Fibroblast of the aortic adventitia (primary cell): ENCODE results near the gene PTTG1IP2. TPM values are rescaled to one million over a fixed set of nuclear protein-coding genes. Genes with fewer than 3 reads are reported as not detected.
A peak's percentile ranks its signal among the peaks of the same experiment; 100 is the strongest.

Experiments used
- DNase-seq: peaks from one replicate; pipeline ENCODE4 v3.0.0-alpha.2; 2010; ENCODE audit warnings: low read depth
- H3K4me3 ChIP-seq: 2 replicates; pipeline ENCODE4 v1.5.1; 2011; ENCODE audit warnings: low read depth, mild to moderate bottlenecking, control low read depth, low read length, moderate library complexity
- CTCF ChIP-seq: IDR thresholded peaks from 2 replicates; pipeline ENCODE4 v1.5.1; 2011; ENCODE audit warnings: mild to moderate bottlenecking, low read length, control low read depth, inconsistent platforms; ENCODE audit not compliant: insufficient read depth
- total RNA-seq: library from RNA; depleted of rRNA; stranded (reverse); fragments of >200 nt; gene quantifications from 2 replicates; pipeline ENCODE4 v1.2.3, GENCODE V29; 2012; ENCODE audit warnings: low replicate concordance

Gene PTTG1IP2
- total RNA-seq, 1 donor, result not detected

- no peak for TF ChIP-seq CTCF
- DNase-seq, result no peak
- H3K4me3 ChIP-seq, result no peak overlapping the region
Measured at GRCh38 chr7:90516257-90516656, 46.8 kb downstream of the PTTG1IP2 start.

GRCh38 chr7:90518630-90519029 lies 49.2 kb downstream of the PTTG1IP2 start:
- no peak for DNase-seq
- no peak overlapping the region for H3K4me3 ChIP-seq
- no peak for TF ChIP-seq CTCF

GRCh38 chr7:90520484-90520883 lies 51.0 kb downstream of the PTTG1IP2 start:
- peak; percentile 35 for TF ChIP-seq CTCF
- peak; percentile 12 for DNase-seq
- H3K4me3 ChIP-seq, result no peak overlapping the region

- no peak for TF ChIP-seq CTCF
- H3K4me3 ChIP-seq, result no peak overlapping the region
- DNase-seq, result peak; percentile 51
Measured at GRCh38 chr7:90530263-90530662, 60.8 kb downstream of the PTTG1IP2 start.

- no peak for TF ChIP-seq CTCF
- DNase-seq, result no peak
- H3K4me3 ChIP-seq, result no peak overlapping the region
Measured at GRCh38 chr7:90532231-90532929, 62.9 kb downstream of the PTTG1IP2 start.

- no peak for DNase-seq
- H3K4me3 ChIP-seq, result no peak overlapping the region
- TF ChIP-seq CTCF, result no peak
Measured at GRCh38 chr7:90536449-90536848, 67.0 kb downstream of the PTTG1IP2 start.

- DNase-seq, result no peak
- no peak overlapping the region for H3K4me3 ChIP-seq
- TF ChIP-seq CTCF, result no peak
Measured at GRCh38 chr7:90538405-90538804, 69.0 kb downstream of the PTTG1IP2 start.
